GM12891 (cell line): ENCODE results near the gene ARHGEF1.

Source experiments
- PAX5 ChIP-seq: IDR thresholded peaks from 2 replicates; pipeline ENCODE4 v1.6.1; 2011; ENCODE audit warnings: low read length, moderate library complexity, mild to moderate bottlenecking; ENCODE audit not compliant: insufficient read depth, severe bottlenecking
- POLR2A ChIP-seq: IDR thresholded peaks from 2 replicates; pipeline ENCODE4 v1.6.1; 2011; ENCODE audit warnings: low read depth, low read length, control low read depth
- POLR2AphosphoS5 ChIP-seq: IDR thresholded peaks from 2 replicates; pipeline ENCODE4 v1.6.1; 2011; ENCODE audit warnings: low read depth, low read length, control low read depth
- POU2F2 ChIP-seq: IDR thresholded peaks from 2 replicates; pipeline ENCODE4 v1.6.1; 2011; ENCODE audit warnings: low read depth, mild to moderate bottlenecking, control low read depth, low read length, moderate library complexity
- SPI1 ChIP-seq: IDR thresholded peaks from 2 replicates; pipeline ENCODE4 v1.6.1; 2011; ENCODE audit warnings: low read depth, low read length, control low read depth
- TAF1 ChIP-seq: IDR thresholded peaks from 2 replicates; pipeline ENCODE4 v1.6.1; 2011; ENCODE audit warnings: low read depth, low read length, control low read depth

DNA sequence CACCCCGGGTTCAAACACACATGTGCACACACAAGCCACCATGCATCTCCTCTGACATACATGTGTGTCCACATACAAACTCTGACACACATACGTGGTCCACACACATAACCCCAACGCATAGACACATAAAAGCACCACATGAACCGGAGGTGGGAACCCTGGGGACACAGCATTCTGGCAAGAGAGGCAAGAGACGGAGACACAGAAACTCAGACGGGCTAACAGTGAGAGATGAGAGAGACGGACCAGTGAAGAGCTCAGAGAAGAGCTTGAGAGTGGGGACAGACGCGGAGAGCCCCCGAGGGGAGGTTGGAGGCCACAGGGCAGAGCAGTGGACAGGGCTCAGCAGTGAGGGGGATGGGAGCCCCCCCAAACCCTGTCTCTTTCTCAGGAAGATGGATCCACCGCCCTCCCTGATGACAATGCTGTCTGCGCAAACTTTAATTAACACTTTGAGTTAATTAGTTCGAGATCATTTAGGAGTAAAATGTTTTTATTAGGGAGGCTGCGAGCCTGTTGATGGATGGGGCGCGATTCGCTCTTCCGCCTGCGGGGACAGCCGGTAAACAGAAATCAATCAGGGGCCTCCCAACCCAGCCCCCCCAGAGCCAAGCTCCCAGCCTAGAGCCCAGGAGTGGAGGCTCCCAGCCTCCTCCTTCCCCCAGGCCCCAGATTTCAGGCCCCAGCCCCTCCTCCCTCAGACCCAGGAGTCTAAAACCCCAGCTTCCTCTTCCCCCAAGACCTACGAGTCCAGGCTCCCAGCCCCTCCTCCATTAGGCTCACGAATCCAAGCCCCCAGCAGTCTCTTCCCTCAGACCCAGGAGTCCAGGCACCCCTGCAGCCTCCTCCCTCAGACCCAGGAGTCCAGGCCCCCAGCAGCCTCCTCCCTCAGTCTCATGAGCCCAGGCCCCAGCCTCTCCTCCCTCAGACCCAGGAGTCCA, 54.8 kb downstream of the ARHGEF1 start:
- TF ChIP-seq POLR2A, result no peak
- no peak for TF ChIP-seq POU2F2
- no peak for TF ChIP-seq POLR2AphosphoS5
- no peak for TF ChIP-seq SPI1
- no peak for TF ChIP-seq PAX5
- no peak for TF ChIP-seq TAF1
